Inferior parietal cortex (tissue), 1 donor: ENCODE measurements around the gene GADD45G.

Source experiments
- DNase-seq: peaks from one replicate; pipeline ENCODE4 v3.0.0-alpha.2; 2016; ENCODE audit errors: extremely low spot score

GADD45G gene

DNA sequence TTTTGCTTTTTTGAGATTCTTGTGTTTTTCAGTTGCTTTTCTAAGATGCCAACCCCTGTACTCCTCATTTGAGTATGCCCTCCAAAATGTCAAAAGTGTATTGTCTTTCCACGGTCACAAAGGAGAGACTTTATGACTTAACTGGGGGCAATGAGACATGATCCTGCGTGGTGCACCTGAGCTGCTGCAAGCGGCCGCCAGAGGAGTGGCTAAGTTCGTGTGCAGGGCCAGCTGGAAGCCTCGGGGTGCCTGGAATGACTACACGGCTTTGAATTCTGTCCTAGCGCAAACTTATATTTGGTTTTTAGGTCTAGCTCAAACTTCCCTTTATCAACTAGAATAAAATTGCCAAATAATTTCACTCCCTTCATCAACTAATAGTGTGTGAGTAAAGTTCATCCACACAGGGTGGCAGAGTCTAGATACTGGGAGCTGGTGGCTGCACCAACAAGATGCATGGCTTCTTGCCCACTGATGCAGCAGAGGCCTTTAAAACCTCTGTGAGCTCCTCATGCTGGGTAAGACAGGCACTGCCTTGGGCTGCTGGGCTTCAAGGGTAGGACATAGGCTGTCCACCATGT is 4.7 kb downstream of the GADD45G start:
- no peak for DNase-seq

DNA sequence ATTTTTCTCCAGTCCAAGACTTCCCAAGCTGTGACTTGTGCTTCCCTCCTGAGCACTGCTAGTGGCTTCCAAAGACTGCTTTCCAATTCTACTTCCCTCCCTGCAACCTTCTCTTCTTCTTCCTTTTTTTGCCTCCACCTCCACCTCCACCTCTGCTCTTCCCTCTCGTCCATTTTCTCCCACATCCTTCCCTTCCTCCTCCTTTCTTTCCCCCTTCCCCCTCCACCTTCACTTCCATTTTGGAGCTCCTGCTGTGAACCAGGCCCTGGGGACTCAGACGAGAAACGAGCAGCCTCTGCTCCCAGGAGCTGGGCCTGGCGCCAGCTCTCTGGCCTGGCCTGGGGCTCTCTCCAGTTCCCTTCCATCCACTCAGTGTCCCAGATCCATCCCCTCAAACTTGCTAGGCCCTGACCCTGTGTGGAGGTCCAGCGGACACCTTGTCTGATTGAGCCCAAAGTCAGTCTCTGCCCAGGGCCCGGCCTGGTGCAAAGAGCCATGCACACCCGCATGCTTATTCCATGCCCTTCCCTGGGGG is 5.6 kb downstream of the GADD45G start:
- DNase-seq = no peak

DNA sequence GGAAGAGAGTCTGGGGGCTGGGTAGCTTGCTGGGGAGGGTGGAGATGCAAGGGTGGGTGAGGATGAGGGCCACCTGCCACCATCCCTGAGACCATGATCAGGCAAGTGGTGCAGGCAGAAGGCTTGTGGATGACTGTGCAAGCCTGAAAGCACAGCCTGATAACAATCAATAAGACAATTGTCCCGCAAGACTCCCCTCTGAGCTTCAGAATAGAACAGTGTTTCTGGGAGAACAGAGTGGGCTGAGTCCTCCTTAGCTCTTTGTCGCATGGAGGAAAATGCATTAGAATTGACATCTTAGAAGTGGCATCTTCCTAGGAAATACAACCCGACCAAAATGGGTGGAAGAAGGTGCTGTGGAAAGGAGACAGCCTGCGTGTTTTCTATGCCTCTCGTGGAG is 6.6 kb downstream of the GADD45G start:
- DNase-seq = no peak

DNA sequence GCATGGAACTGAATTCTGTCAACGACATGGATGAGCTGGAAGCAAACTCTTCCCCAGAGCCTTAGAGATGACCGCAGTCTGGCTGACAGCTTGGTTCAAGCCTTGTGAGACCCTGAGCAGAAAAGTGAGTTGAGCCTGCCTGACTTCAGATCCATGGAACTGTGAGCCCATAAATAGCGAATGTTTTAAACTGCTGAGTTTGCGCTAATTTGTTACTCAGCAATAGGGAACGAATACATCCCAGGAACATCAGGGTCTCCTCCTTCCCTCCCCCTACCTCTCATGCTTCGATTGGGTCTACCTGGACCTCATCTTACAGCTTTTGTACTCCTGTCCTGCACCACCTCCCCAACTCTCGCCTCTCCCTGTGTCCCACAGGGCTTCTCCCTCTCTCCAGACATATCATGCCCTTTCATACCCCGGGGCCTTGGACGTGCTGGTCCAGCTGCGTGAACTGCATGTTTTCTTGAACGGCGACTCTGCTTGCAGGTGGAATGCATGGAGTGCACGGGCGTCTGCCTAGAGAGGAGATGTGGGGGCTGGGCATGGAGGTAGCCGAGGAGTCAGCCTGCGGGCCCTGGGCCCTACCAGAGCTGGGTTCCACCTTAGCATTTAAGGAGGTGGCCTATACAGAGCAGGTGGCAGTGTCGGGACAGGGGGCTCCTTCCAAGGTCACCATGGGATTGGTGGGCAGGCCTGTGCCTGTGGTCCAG is 7.9 kb downstream of the GADD45G start:
- DNase-seq = no peak

DNA sequence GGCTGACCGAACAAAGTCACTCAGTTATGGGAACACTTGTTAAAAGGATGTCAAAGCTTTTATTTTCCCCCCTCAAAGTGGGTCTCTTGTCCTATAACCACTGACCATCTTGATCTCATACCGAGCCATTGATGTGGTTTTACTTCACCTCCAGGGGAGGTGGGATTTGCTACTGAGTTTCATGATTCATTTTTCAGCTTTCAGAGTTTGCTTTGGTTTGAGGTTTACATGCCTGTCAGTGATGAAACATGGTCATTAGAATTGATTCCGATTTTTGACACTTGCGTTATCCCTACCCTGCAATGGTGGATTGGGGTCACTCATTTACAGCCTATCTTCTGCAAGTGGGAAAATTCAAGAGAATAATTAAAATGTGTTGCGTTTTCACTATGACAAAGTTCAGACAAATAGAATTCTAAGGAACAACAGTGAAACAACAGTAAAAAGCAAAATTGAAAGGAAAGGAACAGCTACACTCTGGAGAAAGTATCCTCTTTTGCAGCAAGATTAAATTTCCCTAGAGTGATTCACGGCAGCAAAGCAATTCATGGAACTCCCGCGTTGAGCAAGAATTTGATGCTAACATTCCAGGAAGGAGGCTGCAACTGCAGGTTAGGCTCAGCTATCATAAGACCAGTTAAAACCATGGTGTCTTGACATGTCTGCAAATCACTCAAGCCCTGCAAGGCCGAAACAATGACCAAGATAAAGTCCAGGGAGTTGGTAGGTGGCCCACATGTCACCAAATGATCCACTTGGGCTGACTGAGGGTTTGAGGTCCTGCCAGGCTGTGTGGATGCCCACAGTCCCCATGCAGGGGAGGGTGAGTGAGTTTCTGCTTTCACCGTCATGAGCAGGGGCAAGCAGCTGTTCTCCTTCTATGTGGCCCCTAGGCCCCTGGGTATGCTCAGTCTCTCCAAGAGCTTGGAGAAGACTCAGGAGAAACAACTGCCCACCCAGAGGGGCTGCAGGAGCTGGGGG is 9.4 kb downstream of the GADD45G start:
- no peak for DNase-seq

DNA sequence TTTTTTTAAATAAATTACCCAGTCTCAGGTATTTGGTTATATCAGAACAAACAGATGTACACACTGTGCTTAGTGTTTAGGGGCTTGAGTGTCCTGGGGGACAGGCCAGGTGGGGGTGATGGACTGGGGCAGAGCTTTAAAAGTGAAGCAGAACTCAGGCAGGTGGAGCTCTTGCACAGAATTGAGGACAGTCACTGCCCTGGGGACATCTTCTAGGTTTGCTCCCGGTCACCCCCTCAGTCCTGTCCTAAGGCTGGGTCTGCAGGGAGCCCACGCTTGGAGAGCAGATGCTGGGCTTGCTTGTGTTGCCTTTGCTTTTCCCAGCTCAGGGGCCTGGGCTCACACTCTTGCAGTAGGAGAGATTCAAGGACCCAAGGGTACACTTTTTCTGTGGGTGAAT is 10.8 kb downstream of the GADD45G start:
- DNase-seq = no peak

DNA sequence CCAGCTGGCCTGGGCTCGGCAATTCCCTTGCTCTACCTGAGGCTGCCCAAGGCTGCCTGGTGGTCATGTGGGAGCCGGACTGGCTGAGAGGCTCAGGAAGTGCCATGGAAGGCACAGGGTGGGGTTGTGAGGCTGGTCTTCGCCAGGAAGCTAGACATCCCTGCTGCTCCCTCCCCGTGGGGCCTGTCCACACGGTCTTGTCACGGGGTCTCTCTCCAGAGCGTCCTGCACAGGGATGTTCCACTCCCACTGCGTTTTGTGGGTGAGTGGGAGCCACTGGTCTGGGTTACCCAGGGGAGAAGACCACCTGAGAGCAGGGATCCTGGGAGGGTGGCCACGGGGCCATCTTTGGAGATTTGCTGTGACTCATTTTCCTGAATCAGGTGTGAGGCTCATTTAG is 11.6 kb downstream of the GADD45G start:
- DNase-seq = no peak

DNA sequence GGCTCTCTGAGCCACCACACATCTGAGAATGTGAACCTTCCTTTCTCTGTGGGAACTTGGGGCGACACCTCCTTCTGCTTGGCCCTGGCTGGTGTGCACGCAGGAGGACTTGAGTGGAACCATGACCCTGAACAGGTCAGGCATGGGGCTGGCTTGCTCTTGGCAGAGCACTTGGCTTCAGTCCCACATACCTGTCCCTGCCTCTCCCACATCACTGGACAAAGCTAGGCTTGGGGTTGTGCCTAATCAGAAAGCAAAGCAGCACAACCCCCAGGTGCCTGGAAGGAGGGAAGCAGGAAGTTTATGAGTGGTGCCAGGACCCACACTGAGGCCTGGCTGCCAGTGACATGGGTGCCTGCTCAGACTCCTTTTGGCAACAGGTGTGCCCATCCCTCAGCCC is 13.2 kb downstream of the GADD45G start:
- no peak for DNase-seq

DNA sequence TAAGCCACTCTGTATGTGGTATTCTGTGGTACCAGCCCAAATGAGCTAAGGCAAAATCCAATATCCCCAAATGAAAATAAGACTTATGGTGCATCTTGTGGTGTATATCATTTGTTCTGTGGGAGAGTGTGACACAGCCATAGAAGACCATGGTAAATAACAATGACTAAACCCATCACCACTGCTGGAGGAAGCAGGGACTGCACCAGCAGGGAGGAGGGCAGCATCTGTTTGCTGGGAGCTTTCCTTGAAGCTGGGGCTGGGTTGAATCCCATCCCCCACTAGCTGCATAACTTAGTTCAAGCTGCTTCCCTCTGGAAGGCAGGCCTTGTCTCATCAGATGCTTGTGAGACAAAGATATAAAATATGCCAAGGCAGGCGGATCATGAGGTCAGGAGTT is 14.2 kb downstream of the GADD45G start:
- DNase-seq = no peak

DNA sequence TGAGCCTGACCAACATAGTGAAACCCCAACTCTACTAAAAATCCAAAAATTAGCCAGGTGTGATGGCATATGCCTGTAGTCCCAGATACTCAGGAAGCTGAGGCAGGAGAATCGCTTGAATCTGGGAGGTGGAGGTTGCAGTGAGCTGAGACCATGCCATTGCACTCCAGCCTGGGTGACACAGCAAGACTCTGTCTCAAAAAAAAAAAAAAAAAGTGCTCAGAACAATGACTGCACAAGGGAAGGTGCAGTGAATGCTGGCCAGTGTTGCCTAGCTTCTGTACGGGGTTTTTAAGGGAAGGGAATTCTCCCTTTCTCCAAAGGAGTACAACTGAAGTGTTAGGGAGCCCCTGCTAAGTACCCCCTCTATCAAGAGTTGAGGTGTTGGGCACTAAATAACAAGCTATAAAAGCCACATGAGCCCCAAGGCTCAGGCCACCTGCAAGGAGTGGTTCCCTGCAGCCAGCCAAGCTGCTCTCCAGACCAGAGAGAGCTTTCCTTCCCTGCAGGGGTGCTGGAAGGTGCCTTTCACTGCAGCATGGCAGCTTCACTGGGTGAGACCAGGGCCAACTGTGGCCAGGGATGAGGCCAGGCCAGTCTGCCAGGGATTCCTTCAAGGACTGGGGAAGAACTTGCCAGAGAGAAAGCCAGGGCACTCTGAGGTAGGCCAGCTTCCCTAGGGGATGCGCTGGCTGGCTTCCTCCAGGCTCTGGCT is 14.8 kb downstream of the GADD45G start:
- no peak for DNase-seq

DNA sequence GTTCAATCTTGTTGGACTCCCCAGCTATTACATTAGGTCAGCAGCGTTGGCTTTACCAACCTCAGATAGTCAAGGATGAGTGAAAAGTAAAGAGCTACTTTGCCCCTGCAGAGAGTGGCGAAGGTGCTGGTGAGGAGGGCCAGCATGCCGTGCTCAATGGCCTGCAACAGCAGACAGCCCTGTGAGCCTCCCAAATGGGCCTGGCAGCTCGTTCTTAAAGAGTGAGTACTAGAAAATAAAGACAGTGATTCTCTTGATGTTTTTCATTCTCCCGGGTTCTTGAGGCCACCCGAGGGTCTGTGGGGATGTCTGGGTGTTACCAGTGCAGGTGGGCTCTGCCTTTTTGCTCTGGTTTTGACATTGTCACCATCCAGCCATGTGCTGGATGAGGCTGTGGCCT is 16.2 kb downstream of the GADD45G start:
- no peak for DNase-seq

DNA sequence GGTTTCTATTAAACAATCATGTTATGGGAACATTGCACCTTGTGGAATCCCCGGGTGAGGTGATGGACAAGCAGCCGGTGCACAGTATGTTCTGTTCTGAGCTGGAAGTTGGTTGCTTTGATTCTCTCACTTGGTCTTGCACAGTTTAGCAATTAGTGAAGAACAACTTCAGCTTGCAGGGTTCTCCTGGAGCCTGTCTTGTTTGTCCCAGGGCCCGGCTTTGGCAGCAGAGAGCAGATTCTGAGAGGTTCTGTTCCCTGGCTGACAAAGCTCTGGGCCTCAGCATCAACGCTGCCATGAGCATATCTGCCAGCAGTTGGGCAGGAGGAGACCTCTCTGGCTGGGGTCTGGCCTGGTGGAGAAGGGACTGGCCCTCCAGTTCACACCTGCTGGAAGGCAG is 16.9 kb downstream of the GADD45G start:
- no peak for DNase-seq

DNA sequence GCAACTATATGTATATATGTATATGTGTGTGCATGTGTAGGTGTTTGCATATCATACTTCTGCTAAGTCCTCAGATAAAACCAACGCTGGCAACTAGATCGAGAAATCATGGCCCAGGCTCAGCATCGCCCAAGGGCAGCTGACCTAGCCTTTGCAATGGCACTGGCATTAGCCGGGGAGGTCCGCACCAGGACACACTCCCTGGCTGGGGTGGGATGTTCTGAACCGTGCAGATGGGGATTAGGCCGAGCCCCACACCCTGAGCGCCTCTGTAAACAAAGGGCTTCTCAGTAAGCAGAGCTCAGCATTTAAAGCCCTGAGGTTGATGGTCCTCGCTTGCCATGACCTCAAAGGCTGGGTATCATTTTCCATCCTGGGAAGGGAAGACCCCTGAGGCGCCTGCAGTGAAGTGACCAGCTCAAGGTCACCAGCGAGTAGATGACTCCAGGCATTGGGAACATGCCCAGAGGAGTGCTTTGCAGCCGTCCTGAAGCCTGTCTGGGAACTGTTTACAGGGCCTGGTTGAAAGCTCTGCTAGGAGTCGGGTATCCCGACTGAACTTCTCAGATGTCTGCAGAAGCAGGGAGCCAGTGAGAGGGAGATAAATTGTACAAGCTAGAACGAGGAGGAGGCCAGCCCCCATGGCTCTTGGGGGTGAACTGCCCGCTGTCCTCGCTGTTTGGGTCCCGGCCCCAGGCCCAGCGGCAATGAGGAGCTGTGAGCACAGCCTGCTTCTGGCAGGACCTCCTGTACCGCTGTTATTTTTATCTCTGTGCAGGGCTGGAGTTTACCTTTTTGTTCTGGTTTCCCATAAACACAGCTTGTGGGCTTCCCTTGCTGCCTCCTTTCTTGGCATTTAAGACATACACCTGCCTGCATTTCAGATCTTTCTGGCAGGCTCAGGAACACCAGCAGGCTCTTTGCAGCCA is 18.4 kb downstream of the GADD45G start:
- no peak for DNase-seq

DNA sequence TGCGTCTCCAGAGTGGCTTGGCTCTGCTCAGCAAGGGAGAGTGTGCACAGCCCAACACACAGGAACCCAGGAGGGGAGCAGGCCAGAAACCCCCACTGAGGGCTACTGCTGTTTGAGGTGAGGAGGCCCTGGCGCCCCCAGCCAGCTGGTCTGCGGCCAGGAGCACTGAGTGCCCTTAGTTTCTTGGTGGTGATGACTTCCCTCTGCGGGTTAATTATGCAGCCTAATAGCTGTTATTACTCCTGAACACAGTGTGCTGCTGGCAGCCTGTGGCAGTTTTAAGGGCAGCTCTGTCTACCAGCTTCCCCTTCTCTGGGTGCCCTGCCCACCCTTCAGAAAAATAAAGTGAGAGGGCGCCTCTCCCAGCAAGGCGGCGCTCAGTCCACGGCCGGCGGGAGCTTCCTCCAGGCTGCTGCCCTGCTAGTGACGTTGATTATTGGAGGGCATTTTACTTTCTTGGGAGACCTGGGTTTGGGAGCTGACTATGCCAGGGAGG is 19.2 kb downstream of the GADD45G start:
- DNase-seq = no peak

DNA sequence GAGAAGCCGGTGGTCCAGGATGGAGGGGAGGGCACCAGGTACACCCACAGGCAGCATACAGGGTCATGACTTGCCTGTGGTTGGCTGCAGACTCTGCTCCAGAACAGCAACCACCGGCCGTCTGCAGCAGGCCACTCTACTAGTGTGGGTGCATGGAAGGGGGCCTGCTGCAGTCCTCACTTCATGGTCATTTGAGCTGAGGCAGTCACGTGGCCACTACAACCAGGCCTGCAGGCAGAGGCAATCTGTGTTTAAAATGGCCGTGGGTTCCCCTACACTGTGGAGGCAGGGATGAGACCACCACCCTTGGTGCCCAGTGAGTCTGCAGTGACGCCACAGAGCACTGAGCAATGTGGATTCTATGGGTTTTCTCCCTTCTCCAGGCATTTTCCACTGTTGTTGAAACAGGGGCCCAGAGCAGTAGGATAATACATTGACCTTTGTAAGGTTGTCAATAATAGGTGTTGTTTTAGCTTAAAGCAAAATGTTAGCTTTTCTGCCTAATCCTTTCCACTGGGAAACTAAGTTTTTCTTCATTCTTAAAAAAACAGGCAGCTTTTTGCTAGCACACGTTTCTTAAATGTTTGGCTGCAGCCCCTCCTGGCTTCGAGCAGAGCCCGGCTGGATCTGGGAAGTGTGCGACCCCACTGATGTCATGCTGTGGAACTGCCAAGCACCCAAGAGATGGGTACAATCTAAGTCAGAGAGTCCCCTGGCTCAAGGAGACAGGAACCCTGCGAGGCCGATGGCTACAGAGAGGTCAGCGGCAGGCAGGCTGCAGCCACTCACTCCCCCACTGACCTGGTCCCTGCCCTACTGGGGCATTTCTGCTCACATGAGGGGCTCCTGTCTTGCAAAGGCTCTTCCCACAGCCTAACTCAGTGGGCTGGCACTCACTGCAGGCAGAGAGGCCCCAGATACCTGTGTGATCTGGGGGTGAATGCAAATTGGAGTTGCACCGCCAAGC is 21.2 kb downstream of the GADD45G start:
- DNase-seq = no peak

DNA sequence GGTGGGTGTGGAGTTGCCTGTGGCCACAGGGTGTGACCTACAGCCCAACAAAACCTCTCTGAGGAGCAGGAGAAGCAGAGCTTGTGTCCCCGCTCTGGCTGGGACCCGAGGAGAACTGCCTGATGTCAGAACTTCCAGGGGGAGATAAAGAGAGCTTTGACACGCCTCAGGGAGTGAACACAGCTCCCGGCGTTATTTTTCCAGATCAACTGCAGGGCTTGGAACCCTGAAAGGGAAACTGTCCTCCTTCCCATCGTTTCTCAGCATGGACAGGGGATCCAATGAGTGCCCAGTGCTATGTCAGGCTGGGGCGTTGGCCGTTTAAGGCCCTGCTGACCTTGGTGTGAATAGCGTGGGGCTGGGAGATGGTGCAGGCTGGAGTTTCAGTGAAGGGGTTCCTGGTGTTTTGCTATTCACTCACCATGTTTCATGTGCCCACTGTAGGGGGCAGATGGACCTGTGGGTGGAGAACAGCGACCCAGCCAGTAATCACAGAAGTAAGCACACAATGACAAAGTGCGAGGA is 22.0 kb downstream of the GADD45G start:
- DNase-seq = no peak

DNA sequence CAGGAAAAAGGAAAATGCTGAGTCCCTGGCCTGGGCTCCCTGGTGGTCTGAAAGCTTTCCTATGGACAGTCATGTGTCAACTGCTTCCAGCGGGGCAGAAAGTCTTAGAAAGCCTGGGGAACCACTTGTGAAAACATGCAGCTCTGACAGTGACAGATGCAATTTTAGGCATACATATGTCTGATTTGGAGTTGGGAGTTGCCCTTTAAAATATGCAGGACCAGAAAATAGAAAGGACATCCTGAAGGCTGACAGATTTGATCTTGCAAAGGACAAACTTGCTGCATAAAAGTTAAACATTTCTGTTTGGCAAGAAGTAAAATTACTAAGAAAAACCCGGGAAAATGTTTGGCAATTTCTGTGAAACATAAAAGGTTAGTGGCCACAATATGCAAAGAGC is 23.8 kb downstream of the GADD45G start:
- no peak for DNase-seq

DNA sequence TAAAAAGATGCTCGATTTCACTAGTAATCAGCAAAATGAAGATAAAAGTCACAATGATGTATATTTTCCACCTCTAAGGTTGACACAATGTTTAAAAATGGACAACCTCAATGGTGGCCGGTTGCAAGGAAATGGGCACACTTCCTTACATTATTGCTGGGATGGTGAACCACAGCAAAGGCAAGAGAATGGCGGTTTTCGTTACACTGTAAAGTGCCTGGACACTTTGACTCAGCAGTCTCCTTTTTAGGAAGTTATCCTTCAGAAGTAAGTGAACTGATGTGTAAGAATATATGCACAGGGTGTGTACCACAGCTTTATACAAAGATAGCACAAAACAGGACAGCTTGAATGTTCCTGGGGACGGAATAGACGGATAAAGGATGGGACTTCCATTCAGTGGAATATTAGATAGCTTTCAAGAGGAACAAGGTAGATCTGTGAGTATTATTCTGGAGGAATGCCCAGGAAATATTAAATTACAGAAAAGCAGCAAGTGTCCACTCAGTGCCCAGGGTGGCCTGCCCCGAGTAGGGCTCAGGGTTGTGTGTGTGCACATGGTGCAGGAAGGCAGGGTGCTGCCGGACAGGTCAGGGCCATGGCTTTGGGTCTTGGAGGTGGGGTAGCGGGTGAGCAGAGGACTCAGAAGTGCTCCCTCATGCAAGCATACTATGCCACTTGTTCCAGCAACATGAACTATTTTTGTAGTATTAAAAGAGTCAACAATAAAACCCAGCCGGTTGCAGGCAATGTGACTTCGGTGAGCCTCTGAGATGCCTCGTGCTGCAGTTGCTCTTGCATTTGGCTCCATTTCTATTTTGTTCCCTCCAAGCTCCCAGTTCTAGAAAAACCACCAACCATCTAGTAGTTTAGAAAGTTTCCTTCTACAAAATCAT is 24.5 kb downstream of the GADD45G start:
- no peak for DNase-seq
